GM12878 (cell line): ENCODE data around the gene MAP6D1. TPM values are rescaled to one million over a fixed set of nuclear protein-coding genes. Genes with fewer than 3 reads are reported as not detected.

Experiments
- ATAC-seq: fragments of 200-7000 bp; cut with Tn5 transposase; 3 replicates; pipeline ENCODE4 v1.9.1; 2020; ENCODE audit warnings: mild to moderate bottlenecking, moderate library complexity
- BruUV-seq: library from RNA; stranded (reverse); fragments of 400-500 nt; replicated peaks from 2 replicates; lab custom pipeline; 2021; lab: Mats Ljungman, UMichigan
- CTCF ChIA-PET: fragments of 300-600 bp; sonication (Branson Sonifier 250); formaldehyde crosslinking; extraction: SDS; loops from one replicate; lab custom pipeline; 2021; ENCODE audit warnings: inconsistent platforms; lab: Yijun Ruan, JAX
- POLR2A ChIA-PET: fragments of 350-600 bp; formaldehyde crosslinking; extraction: SDS; loops from one replicate; lab custom pipeline; 2021; ENCODE audit warnings: inconsistent platforms; lab: Charles Lee
- RAD21 ChIA-PET: fragments of 300-600 bp; sonication (Branson Sonifier 250); formaldehyde crosslinking; loops from one replicate; lab custom pipeline; 2023; ENCODE audit warnings: antibody characterized with exemption; ENCODE audit not compliant: unreplicated experiment; lab: Charles Lee
- SMC1A ChIA-PET: fragments of 300-600 bp; sonication (Branson Sonifier 250); formaldehyde crosslinking; loops from one replicate; lab custom pipeline; 2023; ENCODE audit not compliant: unreplicated experiment, uncharacterized antibody; lab: Charles Lee
- DNase-seq: peaks from one replicate; pipeline ENCODE4 v3.0.0-alpha.2; 2011; ENCODE audit warnings: low read depth, low spot score
- FAIRE-seq: peaks from 3 replicates; lab custom pipeline; 2011; peaks lifted over from hg19 to GRCh38; lab: Jason Lieb, UNC
- H2AFZ ChIP-seq: 2 replicates; pipeline ENCODE4 v1.6.0; 2011; ENCODE audit warnings: low read depth, low read length, control low read depth; ENCODE audit not compliant: control insufficient read depth
- H3K27ac ChIP-seq: 2 replicates; pipeline ENCODE4 v1.5.1; 2011; ENCODE audit warnings: control low read depth; ENCODE audit not compliant: control insufficient read depth, insufficient read depth
- H3K27me3 ChIP-seq, 2 experiments: replicated peaks in 1 of 2; 2 replicates each; pipeline versions ENCODE4 v1.6.0 to v1.6.1; 2011; ENCODE audit warnings: low read length in 1 of 2; ENCODE audit not compliant: control insufficient read depth in 2 of 2, insufficient read depth in 2 of 2
- H3K36me3 ChIP-seq, 2 experiments: 2 replicates each; pipeline ENCODE4 v1.5.1; 2011; ENCODE audit warnings: low read length in 1 of 2; ENCODE audit not compliant: control insufficient read depth in 2 of 2, insufficient read depth in 2 of 2
- H3K4me1 ChIP-seq: 2 replicates; pipeline ENCODE4 v1.6.1; 2011; ENCODE audit warnings: mild to moderate bottlenecking, low read length, moderate library complexity, mixed read lengths; ENCODE audit not compliant: control insufficient read depth, insufficient read depth
- H3K4me2 ChIP-seq: 2 replicates; pipeline ENCODE4 v1.6.0; 2011; ENCODE audit warnings: control low read depth; ENCODE audit not compliant: control insufficient read depth, insufficient read depth
- H3K4me3 ChIP-seq: fragments of 200-600 bp; sonication (generic); 2 replicates; pipeline ENCODE4 v1.5.1; 2016
- H3K79me2 ChIP-seq: 2 replicates; pipeline ENCODE4 v1.6.0; 2011; ENCODE audit warnings: low read length; ENCODE audit not compliant: control insufficient read depth, insufficient read depth
- H3K9ac ChIP-seq: 2 replicates; pipeline ENCODE4 v1.8.0; 2011; ENCODE audit warnings: low read length, control low read depth, mixed read lengths; ENCODE audit not compliant: control insufficient read depth, insufficient read depth
- H3K9me3 ChIP-seq: replicated peaks from 3 replicates; pipeline ENCODE4 v1.5.1; 2011; ENCODE audit warnings: mild to moderate bottlenecking, low read length; ENCODE audit not compliant: control insufficient read depth, insufficient read depth
- H4K20me1 ChIP-seq: 2 replicates; pipeline ENCODE4 v1.6.0; 2011; ENCODE audit not compliant: control insufficient read depth, insufficient read depth
- ATF7 ChIP-seq: fragments of 450-650 bp; IDR thresholded peaks from 2 replicates; pipeline ENCODE4 v1.6.1; 2016; ENCODE audit warnings: low read depth, mild to moderate bottlenecking
- CEBPB ChIP-seq, 2 experiments: fragments of 150-350 bp in 1 of 2; IDR thresholded peaks; 2 replicates each; pipeline ENCODE4 v1.6.1; 2012 to 2014; ENCODE audit warnings: low read depth in 2 of 2, low read length in 2 of 2, borderline replicate concordance in 1 of 2, inconsistent platforms in 1 of 2
- KDM1A ChIP-seq: fragments of 200-600 bp; sonication (generic); IDR thresholded peaks from 2 replicates; pipeline ENCODE4 v1.6.1; 2016; ENCODE audit warnings: borderline replicate concordance
- LARP7 ChIP-seq: fragments of 450-650 bp; IDR thresholded peaks from 2 replicates; pipeline ENCODE4 v1.6.1; 2017; ENCODE audit warnings: mild to moderate bottlenecking
- NR2F1 ChIP-seq: fragments of 450-650 bp; conservative IDR thresholded peaks from 2 replicates; pipeline ENCODE4 v1.6.1; 2017; ENCODE audit warnings: mild to moderate bottlenecking
- RFX5 ChIP-seq: IDR thresholded peaks from 2 replicates; pipeline ENCODE4 v1.6.1; 2011; ENCODE audit warnings: low read depth, low read length, improper control_type of control experiment
- STAT3 ChIP-seq: IDR thresholded peaks from 2 replicates; pipeline ENCODE4 v1.6.1; 2011; ENCODE audit warnings: low read depth, low read length, improper control_type of control experiment
- ZBTB33 ChIP-seq: fragments of 450-650 bp; IDR thresholded peaks from 2 replicates; pipeline ENCODE4 v1.6.1; 2017; ENCODE audit warnings: mild to moderate bottlenecking
- WGBS: methylation state at CpG from one replicate; pipeline ENCODE4 v1.1.6; 2016; ENCODE audit warnings: low lambda C conversion rate; ENCODE audit not compliant: insufficient replicate concordance, insufficient coverage; ENCODE audit errors: missing lambda C conversion rate; 5-methylcytosine and 5-hydroxymethylcytosine counted together
- in situ Hi-C: fragments of 300-500 bp; cut with MboI; formaldehyde crosslinking; loops from 9 replicates; pipeline ENCODE4 v1.14.3; 2018; ENCODE audit warnings: mixed read lengths
- intact Hi-C: fragments of 100-400 bp; cut with micrococcal nuclease; formaldehyde crosslinking; loops from one replicate; pipeline ENCODE4 v1.14.2; 2022; ENCODE audit not compliant: unreplicated experiment
- polyA plus RNA-seq, 11 experiments: library from polyadenylated mRNA; depleted of rRNA in 4 of 11; unstranded in 6 of 11; stranded (reverse) in 5 of 11; fragments of >200 nt; fragmentation: Nextera tagmentation in 4 of 11; fragmentation: Illumina TruSeq in 1 of 11; extraction: Ambion mirVana in 4 of 11; extraction: Trizol in 1 of 11; gene quantifications; 1 replicate in 1 of 11; 2 replicates in 10 of 11; pipeline versions ENCODE4 v1.2.1 to v1.2.3, GENCODE V29; 2011 to 2016; ENCODE audit warnings: inconsistent platforms in 2 of 11, missing spikeins in 2 of 11, low read depth in 1 of 11
- total RNA-seq, 4 experiments: library from RNA; depleted of rRNA in 3 of 4; stranded (reverse); fragments of >200 nt in 3 of 4; fragmentation: Illumina TruSeq in 1 of 4; extraction: Trizol in 1 of 4; gene quantifications; 2 replicates each; pipeline versions ENCODE4 v1.2.1 to v1.2.3, GENCODE V29; 2013 to 2021
- TF ChIP-seq, protein P1 (sequence below): IDR thresholded peaks from 2 replicates; pipeline ENCODE4 v1.6.1; 2012; ENCODE audit warnings: improper control_type of control experiment, low read depth, low read length; ENCODE audit not compliant: insufficient replicate concordance

Gene MAP6D1
- total and polyA plus RNA-seq, 10 of the 15 experiments (the other 5 are each of a cell fraction or from before 2014, with no cell fraction given), result 0.50 to 2.2 (median 1.2) TPM; not detected in 3

GRCh38 chr3:183800243-183800863 is 25.0 kb downstream of the MAP6D1 start:
- FAIRE-seq, result no peak
- TF ChIP-seq NR2F1 (no peak), ATF7 (no peak), STAT3 (no peak), ZBTB33 (no peak), RFX5 (no peak), KDM1A (no peak), LARP7 (no peak), CEBPB (IDR thresholded peaks at IDR 0.05; ENCODE audit: borderline replicate concordance in 1 of 2, low read depth in 2 of 2, low read length in 2 of 2) (no peak)
- TF ChIP-seq, protein P1, sequence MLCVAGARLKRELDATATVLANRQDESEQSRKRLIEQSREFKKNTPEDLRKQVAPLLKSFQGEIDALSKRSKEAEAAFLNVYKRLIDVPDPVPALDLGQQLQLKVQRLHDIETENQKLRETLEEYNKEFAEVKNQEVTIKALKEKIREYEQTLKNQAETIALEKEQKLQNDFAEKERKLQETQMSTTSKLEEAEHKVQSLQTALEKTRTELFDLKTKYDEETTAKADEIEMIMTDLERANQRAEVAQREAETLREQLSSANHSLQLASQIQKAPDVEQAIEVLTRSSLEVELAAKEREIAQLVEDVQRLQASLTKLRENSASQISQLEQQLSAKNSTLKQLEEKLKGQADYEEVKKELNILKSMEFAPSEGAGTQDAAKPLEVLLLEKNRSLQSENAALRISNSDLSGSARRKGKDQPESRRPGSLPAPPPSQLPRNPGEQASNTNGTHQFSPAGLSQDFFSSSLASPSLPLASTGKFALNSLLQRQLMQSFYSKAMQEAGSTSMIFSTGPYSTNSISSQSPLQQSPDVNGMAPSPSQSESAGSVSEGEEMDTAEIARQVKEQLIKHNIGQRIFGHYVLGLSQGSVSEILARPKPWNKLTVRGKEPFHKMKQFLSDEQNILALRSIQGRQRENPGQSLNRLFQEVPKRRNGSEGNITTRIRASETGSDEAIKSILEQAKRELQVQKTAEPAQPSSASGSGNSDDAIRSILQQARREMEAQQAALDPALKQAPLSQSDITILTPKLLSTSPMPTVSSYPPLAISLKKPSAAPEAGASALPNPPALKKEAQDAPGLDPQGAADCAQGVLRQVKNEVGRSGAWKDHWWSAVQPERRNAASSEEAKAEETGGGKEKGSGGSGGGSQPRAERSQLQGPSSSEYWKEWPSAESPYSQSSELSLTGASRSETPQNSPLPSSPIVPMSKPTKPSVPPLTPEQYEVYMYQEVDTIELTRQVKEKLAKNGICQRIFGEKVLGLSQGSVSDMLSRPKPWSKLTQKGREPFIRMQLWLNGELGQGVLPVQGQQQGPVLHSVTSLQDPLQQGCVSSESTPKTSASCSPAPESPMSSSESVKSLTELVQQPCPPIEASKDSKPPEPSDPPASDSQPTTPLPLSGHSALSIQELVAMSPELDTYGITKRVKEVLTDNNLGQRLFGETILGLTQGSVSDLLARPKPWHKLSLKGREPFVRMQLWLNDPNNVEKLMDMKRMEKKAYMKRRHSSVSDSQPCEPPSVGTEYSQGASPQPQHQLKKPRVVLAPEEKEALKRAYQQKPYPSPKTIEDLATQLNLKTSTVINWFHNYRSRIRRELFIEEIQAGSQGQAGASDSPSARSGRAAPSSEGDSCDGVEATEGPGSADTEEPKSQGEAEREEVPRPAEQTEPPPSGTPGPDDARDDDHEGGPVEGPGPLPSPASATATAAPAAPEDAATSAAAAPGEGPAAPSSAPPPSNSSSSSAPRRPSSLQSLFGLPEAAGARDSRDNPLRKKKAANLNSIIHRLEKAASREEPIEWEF, result no peak
- Histone ChIP-seq H3K4me3 (no peak overlapping the region), H3K4me2 (no peak overlapping the region), H3K27me3 (no peaks in the 10 kb centered on the region), H4K20me1 (no peaks in the 10 kb centered on the region), H3K79me2 (no peaks in the 10 kb centered on the region), H3K9ac (no peak overlapping the region), H3K36me3 (peaks cover 18 to 32% of the 10 kb centered on the region in 2 experiments), H3K9me3 (no peaks in the 10 kb centered on the region), H3K27ac (no peak overlapping the region), H3K4me1 (no peaks in the 10 kb centered on the region), H2AFZ (no peak overlapping the region)
- ChIA-PET POLR2A (interaction anchor here (0.5 kb wide), 1 partner anchor 13 kb away, joined by 5 read pairs; no protein-coding TSS in a partner anchor), SMC1A (interaction anchor here (3.2 kb wide), 1 partner anchor 11 kb away, joined by 8 read pairs; no protein-coding TSS in a partner anchor), CTCF (no interaction called here), RAD21 (no interaction called here)
- intact Hi-C loops, result no loop called here
- BruUV-seq, result no TSS peak
- no peak for DNase-seq
- no peak for ATAC-seq
- 98% methylated on average over 8 of the region's 8 CpGs for WGBS
- in situ Hi-C loops, result no loop called here
